Neural progenitor cell (in vitro differentiated cells): Measurements from ENCODE around the gene INTS15. TPM values are rescaled to one million over a fixed set of nuclear protein-coding genes. Genes with fewer than 3 reads are reported as not detected.

Experiments used
- DNase-seq: peaks from one replicate; pipeline ENCODE4 v3.0.0-alpha.2; 2016; ENCODE audit warnings: low spot score
- H2AFZ ChIP-seq: fragments of 200-600 bp; sonication (generic); replicated peaks from 2 replicates; pipeline ENCODE4 v1.6.1; 2016; ENCODE audit warnings: antibody characterized with exemption
- H3F3A ChIP-seq: fragments of 200-600 bp; sonication (generic); 2 replicates; pipeline ENCODE4 v1.6.1; 2016; ENCODE audit warnings: antibody characterized with exemption, low read depth
- H3K27ac ChIP-seq: fragments of 200-600 bp; sonication (generic); 2 replicates; pipeline ENCODE4 v1.5.1; 2016; ENCODE audit warnings: mild to moderate bottlenecking
- H3K27me3 ChIP-seq: fragments of 200-600 bp; sonication (generic); 2 replicates; pipeline ENCODE4 v1.6.1; 2016; ENCODE audit warnings: mild to moderate bottlenecking, moderate library complexity
- H3K36me3 ChIP-seq: fragments of 200-600 bp; sonication (generic); 2 replicates; pipeline ENCODE4 v1.5.1; 2016
- H3K4me1 ChIP-seq: fragments of 200-600 bp; sonication (generic); 2 replicates; pipeline ENCODE4 v1.6.1; 2016; ENCODE audit warnings: mixed run types
- H3K4me2 ChIP-seq: fragments of 200-600 bp; sonication (generic); 2 replicates; pipeline ENCODE4 v1.6.1; 2016
- H3K4me3 ChIP-seq: fragments of 200-600 bp; sonication (generic); 2 replicates; pipeline ENCODE4 v1.5.1; 2016
- H3K79me2 ChIP-seq: fragments of 200-600 bp; sonication (generic); 2 replicates; pipeline ENCODE4 v1.6.1; 2016; ENCODE audit warnings: low read depth
- H3K9ac ChIP-seq: fragments of 200-600 bp; sonication (generic); 2 replicates; pipeline ENCODE4 v1.6.1; 2016
- H3K9me3 ChIP-seq: fragments of 200-600 bp; sonication (generic); 2 replicates; pipeline ENCODE4 v1.5.1; 2016; ENCODE audit warnings: low read depth
- H4K20me1 ChIP-seq: fragments of 200-600 bp; sonication (generic); 2 replicates; pipeline ENCODE4 v1.6.1; 2016; ENCODE audit warnings: low read depth
- H3K27ac Mint-ChIP-seq: 3 replicates; pipeline ENCODE4 v1.8.0; 2021; ENCODE audit warnings: mixed read lengths
- H3K27me3 Mint-ChIP-seq: 2 replicates; pipeline ENCODE4 v1.8.0; 2022; ENCODE audit warnings: low read depth, mild to moderate bottlenecking, inconsistent platforms, moderate library complexity, mixed read lengths; ENCODE audit not compliant: insufficient read depth
- H3K36me3 Mint-ChIP-seq: 3 replicates; pipeline ENCODE4 v1.8.0; 2021; ENCODE audit warnings: mixed read lengths
- H3K4me1 Mint-ChIP-seq: 3 replicates; pipeline ENCODE4 v1.8.0; 2021; ENCODE audit warnings: mixed read lengths
- H3K4me3 Mint-ChIP-seq: 3 replicates; pipeline ENCODE4 v1.8.0; 2021; ENCODE audit warnings: mild to moderate bottlenecking, moderate library complexity, mixed read lengths
- H3K9me3 Mint-ChIP-seq: 3 replicates; pipeline ENCODE4 v1.8.0; 2020; ENCODE audit warnings: mixed read lengths
- CTCF ChIP-seq: fragments of 200-600 bp; sonication (generic); IDR thresholded peaks from 2 replicates; pipeline ENCODE4 v1.5.1; 2017; ENCODE audit warnings: antibody characterized with exemption, mild to moderate bottlenecking
- EZH2 ChIP-seq: fragments of 200-600 bp; sonication (generic); IDR thresholded peaks from 2 replicates; pipeline ENCODE4 v1.6.1; 2017; ENCODE audit warnings: antibody characterized with exemption, mild to moderate bottlenecking, moderate library complexity
- EZH2phosphoT487 ChIP-seq: fragments of 200-600 bp; sonication (generic); IDR thresholded peaks from 2 replicates; pipeline ENCODE4 v1.6.1; 2017; ENCODE audit warnings: antibody characterized with exemption
- total RNA-seq: library from RNA; depleted of rRNA; stranded (reverse); fragments of >200 nt; gene quantifications from 2 replicates; pipeline ENCODE4 v1.2.3, GENCODE V29; 2015; ENCODE audit warnings: low replicate concordance

The INTS15 gene
- total RNA-seq, 1 donor from 2014 or later = 13.7 TPM

GRCh38 chr7:6600093-6600492 lies 10.3 kb downstream of the INTS15 start:
- H3K27me3 Mint-ChIP-seq = peaks cover 2% of the 10 kb centered on the region
- Histone ChIP-seq H3K27ac (no peak overlapping the region), H3K4me1 (no peaks in the 10 kb centered on the region), H2AFZ (no peak overlapping the region), H3K4me2 (no peak overlapping the region), H3K4me3 (no peak overlapping the region), H3K79me2 (no peaks in the 10 kb centered on the region), H4K20me1 (peaks cover 4% of the 10 kb centered on the region), H3F3A (peaks cover 5% of the 10 kb centered on the region), H3K27me3 (no peaks in the 10 kb centered on the region), H3K9me3 (no peaks in the 10 kb centered on the region), H3K9ac (no peak overlapping the region), H3K36me3 (no peaks in the 10 kb centered on the region)
- TF ChIP-seq EZH2phosphoT487 (no peak), EZH2 (no peak), CTCF (no peak)
- H3K9me3 Mint-ChIP-seq = no peaks in the 10 kb centered on the region
- no peaks in the 10 kb centered on the region for H3K4me1 Mint-ChIP-seq
- no peak for DNase-seq
- peaks cover 19% of the 10 kb centered on the region for H3K36me3 Mint-ChIP-seq
- H3K4me3 Mint-ChIP-seq = no peak overlapping the region
- H3K27ac Mint-ChIP-seq = no peak overlapping the region

GRCh38 chr7:6604458-6604857 lies 14.6 kb downstream of the INTS15 start:
- Mint-ChIP-seq H3K36me3 (peaks cover 9% of the 10 kb centered on the region), H3K4me1 (no peaks in the 10 kb centered on the region), H3K27ac (no peak overlapping the region), H3K27me3 (no peaks in the 10 kb centered on the region), H3K9me3 (no peaks in the 10 kb centered on the region), H3K4me3 (no peak overlapping the region)
- TF ChIP-seq CTCF (no peak), EZH2 (no peak), EZH2phosphoT487 (no peak)
- Histone ChIP-seq H2AFZ (no peak overlapping the region), H3K36me3 (no peaks in the 10 kb centered on the region), H3K27ac (no peak overlapping the region), H3K4me2 (no peak overlapping the region), H3K27me3 (no peaks in the 10 kb centered on the region), H3K9me3 (no peaks in the 10 kb centered on the region), H4K20me1 (peaks cover 4% of the 10 kb centered on the region), H3K4me1 (no peaks in the 10 kb centered on the region), H3F3A (peaks cover 5% of the 10 kb centered on the region), H3K4me3 (no peak overlapping the region), H3K79me2 (no peaks in the 10 kb centered on the region), H3K9ac (peak overlapping the region; percentile 20)
- no peak for DNase-seq

GRCh38 chr7:6606866-6607583 lies 17.2 kb downstream of the INTS15 start:
- Mint-ChIP-seq H3K36me3 (peaks cover 7% of the 10 kb centered on the region), H3K27me3 (no peaks in the 10 kb centered on the region), H3K4me3 (no peak overlapping the region), H3K9me3 (no peaks in the 10 kb centered on the region), H3K27ac (no peak overlapping the region), H3K4me1 (no peaks in the 10 kb centered on the region)
- no peak for DNase-seq
- Histone ChIP-seq H3K4me3 (no peak overlapping the region), H3F3A (peaks cover 2% of the 10 kb centered on the region), H3K36me3 (no peaks in the 10 kb centered on the region), H4K20me1 (peaks cover 1% of the 10 kb centered on the region), H3K27me3 (no peaks in the 10 kb centered on the region), H3K79me2 (no peaks in the 10 kb centered on the region), H3K9ac (no peak overlapping the region), H3K4me2 (no peak overlapping the region), H3K27ac (no peak overlapping the region), H3K4me1 (no peaks in the 10 kb centered on the region), H3K9me3 (no peaks in the 10 kb centered on the region), H2AFZ (no peak overlapping the region)
- TF ChIP-seq EZH2phosphoT487 (no peak), CTCF (no peak), EZH2 (no peak)
